HuH-7.5 (cell line): ENCODE data around the gene LRCH1.

Experiments used
- DNase-seq: peaks from one replicate; pipeline ENCODE4 v3.0.0; 2011; ENCODE audit warnings: low spot score

The LRCH1 gene

GRCh38 chr13:46593398-46593797, 40.4 kb downstream of the LRCH1 start:
- DNase-seq = no peak

GRCh38 chr13:46594374-46595078, 41.6 kb downstream of the LRCH1 start:
- DNase-seq = no peak

- DNase-seq = no peak
These were observed 42.3 kb downstream of the LRCH1 start for GRCh38 chr13:46595136-46595884.

GRCh38 chr13:46595885-46596275, 42.9 kb downstream of the LRCH1 start:
- DNase-seq = no peak

GRCh38 chr13:46596466-46596865, 43.5 kb downstream of the LRCH1 start:
- no peak for DNase-seq

- no peak for DNase-seq
These were observed 45.3 kb downstream of the LRCH1 start for GRCh38 chr13:46598140-46598819.

GRCh38 chr13:46598820-46599180, 45.8 kb downstream of the LRCH1 start:
- DNase-seq = no peak

- no peak for DNase-seq
These were observed 48.0 kb downstream of the LRCH1 start for GRCh38 chr13:46600943-46601311.

- no peak for DNase-seq
These were observed 49.6 kb downstream of the LRCH1 start for GRCh38 chr13:46602531-46602930.

- DNase-seq = peak; percentile 22
These were observed 50.2 kb downstream of the LRCH1 start for GRCh38 chr13:46603165-46603603.

- no peak for DNase-seq
These were observed 51.4 kb downstream of the LRCH1 start for GRCh38 chr13:46604226-46604990.

GRCh38 chr13:46605076-46605824, 52.3 kb downstream of the LRCH1 start:
- DNase-seq = no peak

- DNase-seq = no peak
These were observed 53.0 kb downstream of the LRCH1 start for GRCh38 chr13:46605825-46606554.

- no peak for DNase-seq
These were observed 54.0 kb downstream of the LRCH1 start for GRCh38 chr13:46606970-46607369.

- DNase-seq = peak; percentile 15
These were observed 55.0 kb downstream of the LRCH1 start for GRCh38 chr13:46607768-46608564.

- no peak for DNase-seq
These were observed 56.1 kb downstream of the LRCH1 start for GRCh38 chr13:46609052-46609451.

GRCh38 chr13:46609726-46610125, 56.8 kb downstream of the LRCH1 start:
- no peak for DNase-seq

- no peak for DNase-seq
These were observed 59.3 kb downstream of the LRCH1 start for GRCh38 chr13:46612267-46612666.

- no peak for DNase-seq
These were observed 60.6 kb downstream of the LRCH1 start for GRCh38 chr13:46613409-46614049.

GRCh38 chr13:46614582-46614981, 61.6 kb downstream of the LRCH1 start:
- no peak for DNase-seq
